A549 (cell line): ENCODE measurements around the gene RBM4B. TPM values are rescaled to one million over a fixed set of nuclear protein-coding genes. Genes with fewer than 3 reads are reported as not detected.

Source experiments
- ATAC-seq, 2 experiments: fragments of 200-7000 bp in 1 of 2; fragments of >200 bp in 1 of 2; cut with Nextera tagmentation in 1 of 2; cut with Tn5 transposase in 1 of 2; 3 replicates each; pipeline versions ENCODE4 v1.8.0 to v1.9.1; 2018 to 2020; ENCODE audit warnings: mild to moderate bottlenecking in 1 of 2, moderate library complexity in 1 of 2
- CTCF ChIA-PET: fragments of 300-600 bp; sonication (Branson Sonifier 250); formaldehyde crosslinking; extraction: SDS; loops from one replicate; lab custom pipeline; 2021; ENCODE audit warnings: antibody characterized with exemption, inconsistent platforms; lab: Yijun Ruan, JAX
- POLR2A ChIA-PET: fragments of 350-600 bp; formaldehyde crosslinking; extraction: SDS; loops from one replicate; lab custom pipeline; 2021; ENCODE audit warnings: antibody characterized with exemption, inconsistent platforms; lab: Yijun Ruan, JAX
- DNase-seq, 2 experiments: peaks; one replicate each; pipeline versions ENCODE4 v3.0.0 to v3.0.0-alpha.2; 2011 to 2016; ENCODE audit warnings: low read depth in 1 of 2, low spot score in 1 of 2
- FAIRE-seq: peaks from 2 replicates; lab custom pipeline; 2011; peaks lifted over from hg19 to GRCh38; lab: Jason Lieb, UNC
- H3K27ac ChIP-seq, 2 experiments: fragments of >200 bp; sonication (Bioruptor Twin); formaldehyde crosslinking; 3 replicates each; pipeline ENCODE4 v1.5.1; 2016 to 2017
- H3K4me1 ChIP-seq: fragments of >200 bp; sonication (Bioruptor Twin); formaldehyde crosslinking; 3 replicates; pipeline ENCODE4 v1.6.1; 2016
- H3K4me2 ChIP-seq: fragments of >200 bp; sonication (Bioruptor Twin); formaldehyde crosslinking; 3 replicates; pipeline ENCODE4 v1.6.1; 2016
- H3K4me3 ChIP-seq: fragments of >200 bp; sonication (Bioruptor Twin); formaldehyde crosslinking; 3 replicates; pipeline ENCODE4 v1.5.1; 2016
- H3K9me3 ChIP-seq: fragments of >200 bp; sonication (Bioruptor Twin); formaldehyde crosslinking; 3 replicates; pipeline ENCODE4 v1.6.1; 2016
- BHLHE40 ChIP-seq: IDR thresholded peaks from 2 replicates; pipeline ENCODE4 v1.6.1; 2012; ENCODE audit warnings: low read depth, low read length, inconsistent platforms
- CHD2 ChIP-seq: fragments of 150-350 bp; IDR thresholded peaks from 2 replicates; pipeline ENCODE4 v1.6.1; 2014; ENCODE audit warnings: low read length; ENCODE audit not compliant: partially characterized antibody
- EHMT2 ChIP-seq: fragments of 200-600 bp; sonication (generic); IDR thresholded peaks from 2 replicates; pipeline ENCODE4 v1.6.1; 2016; ENCODE audit warnings: antibody characterized with exemption, low read depth, mild to moderate bottlenecking, moderate library complexity
- EP300 ChIP-seq, 2 experiments: fragments of >200 bp; sonication (Bioruptor Twin); formaldehyde crosslinking; IDR thresholded peaks; 2 replicates in 1 of 2; 3 replicates in 1 of 2; pipeline ENCODE4 v1.6.1; 2016 to 2017
- ESRRA ChIP-seq: fragments of 150-350 bp; IDR thresholded peaks from 2 replicates; pipeline ENCODE4 v1.6.1; 2014; ENCODE audit warnings: mild to moderate bottlenecking, low read length, borderline replicate concordance
- FOSL2 ChIP-seq, 2 experiments: fragments of 450-650 bp in 1 of 2; fragments of >200 bp in 1 of 2; sonication (Bioruptor Twin) in 1 of 2; formaldehyde crosslinking; IDR thresholded peaks; 2 replicates each; pipeline versions ENCODE4 v1.5.0 to v1.6.1; 2016 to 2020; ENCODE audit warnings: mild to moderate bottlenecking in 1 of 2, moderate library complexity in 1 of 2
- FOXS1 ChIP-seq: fragments of 250-450 bp; sonication (Bioruptor Pico); IDR thresholded peaks from 2 replicates; pipeline ENCODE4 v1.5.0; 2020; ENCODE audit warnings: mild to moderate bottlenecking, moderate library complexity
- GATA3 ChIP-seq: IDR thresholded peaks from 2 replicates; pipeline ENCODE4 v1.6.1; 2012; ENCODE audit warnings: borderline replicate concordance
- HEYL ChIP-seq: fragments of 250-450 bp; sonication (Bioruptor Pico); IDR thresholded peaks from 2 replicates; pipeline ENCODE4 v1.8.0; 2021; ENCODE audit warnings: mild to moderate bottlenecking, moderate library complexity
- HOXB13 ChIP-seq: fragments of 250-450 bp; sonication (Bioruptor Pico); IDR thresholded peaks from 2 replicates; pipeline ENCODE4 v1.5.0; 2020; ENCODE audit warnings: low read depth, mild to moderate bottlenecking, moderate library complexity
- MAFK ChIP-seq: fragments of 450-650 bp; IDR thresholded peaks from 2 replicates; pipeline ENCODE4 v1.6.1; 2014; ENCODE audit not compliant: partially characterized antibody
- MYC ChIP-seq: IDR thresholded peaks from 2 replicates; pipeline ENCODE4 v1.6.1; 2012; ENCODE audit warnings: mild to moderate bottlenecking, inconsistent platforms, low read length, improper control_type of control experiment, borderline replicate concordance
- NPAS2 ChIP-seq: fragments of 250-450 bp; sonication (Bioruptor Pico); IDR thresholded peaks from 2 replicates; pipeline ENCODE4 v1.8.0; 2022; ENCODE audit warnings: mild to moderate bottlenecking, moderate library complexity, borderline replicate concordance
- PBX3 ChIP-seq: IDR thresholded peaks from 2 replicates; pipeline ENCODE4 v1.6.1; 2012
- POLR2AphosphoS2 ChIP-seq: conservative IDR thresholded peaks from 2 replicates; pipeline ENCODE4 v1.6.1; 2012; ENCODE audit warnings: low read length, improper control_type of control experiment, inconsistent platforms
- RAD21 ChIP-seq, 2 experiments: fragments of >200 bp in 1 of 2; sonication (Bioruptor Twin) in 1 of 2; formaldehyde crosslinking in 1 of 2; IDR thresholded peaks in 1 of 2; conservative IDR thresholded peaks in 1 of 2; 2 replicates in 1 of 2; 3 replicates in 1 of 2; pipeline ENCODE4 v1.6.1; 2012 to 2018; ENCODE audit warnings: inconsistent platforms in 1 of 2
- SREBF2 ChIP-seq: fragments of 450-650 bp; IDR thresholded peaks from 2 replicates; pipeline ENCODE4 v1.6.1; 2014; ENCODE audit warnings: mild to moderate bottlenecking, moderate library complexity
- TFCP2L1 ChIP-seq: fragments of 250-450 bp; sonication (Bioruptor Pico); IDR thresholded peaks from 2 replicates; pipeline ENCODE4 v1.5.0; 2021; ENCODE audit warnings: mild to moderate bottlenecking
- ZNF302 ChIP-seq: fragments of 250-450 bp; sonication (Bioruptor Pico); IDR thresholded peaks from 2 replicates; pipeline ENCODE4 v1.9.0; 2021; ENCODE audit warnings: inconsistent platforms, mild to moderate bottlenecking, moderate library complexity
- ZSCAN20 ChIP-seq: fragments of 250-450 bp; sonication (Bioruptor Pico); IDR thresholded peaks from 2 replicates; pipeline ENCODE4 v1.8.0; 2022; ENCODE audit warnings: mild to moderate bottlenecking, moderate library complexity
- WGBS: methylation state at CpG from one replicate; pipeline ENCODE4 v1.1.6; 2017; ENCODE audit errors: missing lambda C conversion rate; 5-methylcytosine and 5-hydroxymethylcytosine counted together
- polyA plus RNA-seq, 4 experiments: library from polyadenylated mRNA; depleted of rRNA in 3 of 4; stranded (reverse); fragments of >200 nt; fragmentation: RNase III in 1 of 4; extraction: RNeasy Plus Mini Kit Qiagen cat#74134 plus additional on column Dnase treatment in 1 of 4; gene quantifications; 2 replicates in 3 of 4; 3 replicates in 1 of 4; pipeline ENCODE4 v1.2.3, GENCODE V29; 2011 to 2017
- TF ChIP-seq, protein P1 (sequence below): fragments of >200 bp; sonication (Bioruptor Twin); formaldehyde crosslinking; IDR thresholded peaks from 2 replicates; pipeline ENCODE4 v1.6.1; 2016
- TF ChIP-seq, protein P2 (sequence below): fragments of 450-650 bp; IDR thresholded peaks from 2 replicates; pipeline ENCODE4 v1.6.1; 2014; ENCODE audit warnings: antibody characterized with exemption
- TF ChIP-seq, protein P3 (sequence below): fragments of 250-450 bp; sonication (Bioruptor Pico); IDR thresholded peaks from 2 replicates; pipeline ENCODE4 v1.5.0; 2020; ENCODE audit warnings: low read depth, mild to moderate bottlenecking, moderate library complexity
- TF ChIP-seq, protein P4 (sequence below): IDR thresholded peaks from 2 replicates; pipeline ENCODE4 v1.6.1; 2012

The RBM4B gene
- polyA plus RNA-seq, 2 of the 4 experiments (the other 2 are of a cell fraction): 28.0 to 32.7 TPM

DNA sequence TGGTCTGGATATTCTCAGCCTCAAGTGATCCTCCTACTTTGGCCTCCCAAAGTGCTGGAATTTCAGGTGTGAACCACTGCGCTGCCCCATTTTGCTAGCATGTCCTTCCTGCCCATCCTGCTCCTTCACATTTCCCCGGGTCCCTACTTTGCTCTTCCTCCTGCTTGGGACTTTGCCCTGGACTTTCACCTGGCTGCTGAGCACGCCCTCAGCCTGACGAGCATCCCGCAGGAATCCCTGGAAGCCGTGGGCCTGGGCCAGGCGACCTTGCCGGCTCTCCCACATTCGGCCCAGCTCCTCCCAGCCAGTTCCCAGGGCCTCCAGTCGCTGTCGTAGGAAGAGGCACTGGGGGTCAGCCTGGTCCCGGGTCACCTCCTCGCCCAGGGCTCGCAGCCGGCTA lies 22.6 kb upstream of the RBM4B start:
- DNase-seq: no peak
- WGBS: 95% methylated on average over 15 of the region's 15 CpGs
- no peaks in the 10 kb centered on the region for H3K4me1 ChIP-seq
- TF ChIP-seq FOXS1 (no peak), FOSL2 (IDR thresholded peaks at IDR 0.05) (no peak), FOSL2 (CRISPR knock-in tag; IDR thresholded peaks at IDR 0.05) (no peak), PBX3 (no peak), ZSCAN20 (CRISPR knock-in tag) (no peak)
- TF ChIP-seq, protein P1, sequence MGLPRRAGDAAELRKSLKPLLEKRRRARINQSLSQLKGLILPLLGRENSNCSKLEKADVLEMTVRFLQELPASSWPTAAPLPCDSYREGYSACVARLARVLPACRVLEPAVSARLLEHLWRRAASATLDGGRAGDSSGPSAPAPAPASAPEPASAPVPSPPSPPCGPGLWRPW: no peak
- TF ChIP-seq, all 56 proteins: peak for 0
- no peak overlapping the region for H3K27ac ChIP-seq
- FAIRE-seq (no peak), ATAC-seq (no peak)
- H3K4me2 ChIP-seq: no peak overlapping the region
- ChIA-PET POLR2A (no interaction called here), CTCF (interaction anchor here (1.0 to 14.2 kb wide), 5 partner anchors 22 to 275 kb away, joined by 3 to 194 read pairs (median 4); partner anchors contain the start of genes C11orf86, MRPL11 and RBM4B)
- no peak overlapping the region for H3K4me3 ChIP-seq
- H3K9me3 ChIP-seq: peaks cover 5% of the 10 kb centered on the region; the same call in 1 of the 3 replicates

DNA sequence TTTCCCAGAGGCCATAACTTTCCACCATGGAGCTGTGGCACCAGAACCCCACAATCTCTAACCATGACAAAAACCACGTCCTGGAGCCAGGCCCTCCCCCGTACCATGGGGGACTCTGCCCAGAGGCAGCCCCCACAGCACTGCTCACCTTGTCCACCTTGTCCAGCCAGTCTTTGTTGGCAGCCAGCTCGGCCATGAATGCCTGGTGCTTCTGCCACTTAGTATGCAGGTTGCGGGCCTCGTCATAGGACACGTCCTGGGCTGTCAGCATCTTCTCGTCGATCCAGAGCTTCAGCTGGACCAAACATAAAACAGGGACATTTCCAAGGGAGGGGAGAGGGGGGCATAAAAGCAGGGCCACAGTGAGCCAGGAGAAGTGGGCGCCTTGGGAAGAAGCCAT lies 20.8 kb upstream of the RBM4B start:
- ChIA-PET POLR2A (no interaction called here), CTCF (interaction anchor here (0.6 to 14.2 kb wide), 4 partner anchors 25 to 355 kb away, joined by 3 to 194 read pairs (median 3); no protein-coding TSS in a partner anchor)
- H3K27ac ChIP-seq: no peak overlapping the region
- no peak overlapping the region for H3K4me3 ChIP-seq
- ATAC-seq (no peak), DNase-seq (no peak), FAIRE-seq (no peak)
- peaks cover 5% of the 10 kb centered on the region; the same call in 1 of the 3 replicates for H3K4me1 ChIP-seq
- 96% methylated on average over 8 of the region's 9 CpGs for WGBS
- H3K4me2 ChIP-seq: no peak overlapping the region
- H3K9me3 ChIP-seq: peaks cover 5% of the 10 kb centered on the region; the same call in 1 of the 3 replicates
- TF ChIP-seq ZSCAN20 (CRISPR knock-in tag): no peak
- no peak for TF ChIP-seq SREBF2

- no peak for DNase-seq
- no peak for TF ChIP-seq GATA3
- TF ChIP-seq SREBF2: no peak
- TF ChIP-seq FOXS1: no peak
- TF ChIP-seq NPAS2 (CRISPR knock-in tag): no peak
- TF ChIP-seq, protein P2, sequence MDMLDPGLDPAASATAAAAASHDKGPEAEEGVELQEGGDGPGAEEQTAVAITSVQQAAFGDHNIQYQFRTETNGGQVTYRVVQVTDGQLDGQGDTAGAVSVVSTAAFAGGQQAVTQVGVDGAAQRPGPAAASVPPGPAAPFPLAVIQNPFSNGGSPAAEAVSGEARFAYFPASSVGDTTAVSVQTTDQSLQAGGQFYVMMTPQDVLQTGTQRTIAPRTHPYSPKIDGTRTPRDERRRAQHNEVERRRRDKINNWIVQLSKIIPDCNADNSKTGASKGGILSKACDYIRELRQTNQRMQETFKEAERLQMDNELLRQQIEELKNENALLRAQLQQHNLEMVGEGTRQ: no peak
- TF ChIP-seq HOXB13: no peak
- no peak for TF ChIP-seq EP300 (IDR thresholded peaks at IDR 0.05)
- TF ChIP-seq TFCP2L1 (CRISPR knock-in tag): no peak
- no peak for TF ChIP-seq CHD2
- no peak for TF ChIP-seq ZNF302
- no peak for TF ChIP-seq MAFK
- TF ChIP-seq, all 56 proteins: peak for 0
- FAIRE-seq (no peak), ATAC-seq (no peak)
- H3K4me3 ChIP-seq: no peak overlapping the region
- no peak overlapping the region for H3K4me2 ChIP-seq
- CTCF ChIA-PET: interaction anchor here (0.6 to 14.2 kb wide), 5 partner anchors 26 to 355 kb away, joined by 3 to 194 read pairs (median 3); no protein-coding TSS in a partner anchor
- POLR2A ChIA-PET: no interaction called here
- H3K4me1 ChIP-seq: peaks cover 5% of the 10 kb centered on the region; the same call in 1 of the 3 replicates
- no peak overlapping the region for H3K27ac ChIP-seq
- peaks cover 5% of the 10 kb centered on the region; the same call in 1 of the 3 replicates for H3K9me3 ChIP-seq
- WGBS: 81% methylated on average over 6 of the region's 6 CpGs
Measured at GRCh38 chr11:66697988-66698387, 20.3 kb upstream of the RBM4B start.

- TF ChIP-seq, protein P3, sequence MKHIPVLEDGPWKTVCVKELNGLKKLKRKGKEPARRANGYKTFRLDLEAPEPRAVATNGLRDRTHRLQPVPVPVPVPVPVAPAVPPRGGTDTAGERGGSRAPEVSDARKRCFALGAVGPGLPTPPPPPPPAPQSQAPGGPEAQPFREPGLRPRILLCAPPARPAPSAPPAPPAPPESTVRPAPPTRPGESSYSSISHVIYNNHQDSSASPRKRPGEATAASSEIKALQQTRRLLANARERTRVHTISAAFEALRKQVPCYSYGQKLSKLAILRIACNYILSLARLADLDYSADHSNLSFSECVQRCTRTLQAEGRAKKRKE (CRISPR knock-in tag): no peak
- TF ChIP-seq BHLHE40 (no peak), RAD21 (conservative IDR thresholded peaks at IDR 0.05 in 1 of 2, IDR thresholded peaks at IDR 0.05 in 1 of 2) (no peak), POLR2AphosphoS2 (no peak), MAFK (no peak), HEYL (CRISPR knock-in tag) (no peak), EHMT2 (no peak), ESRRA (no peak), MYC (no peak)
- TF ChIP-seq, protein P4, sequence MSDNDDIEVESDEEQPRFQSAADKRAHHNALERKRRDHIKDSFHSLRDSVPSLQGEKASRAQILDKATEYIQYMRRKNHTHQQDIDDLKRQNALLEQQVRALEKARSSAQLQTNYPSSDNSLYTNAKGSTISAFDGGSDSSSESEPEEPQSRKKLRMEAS: no peak
- H3K4me1 ChIP-seq: peaks cover 5% of the 10 kb centered on the region; the same call in 1 of the 3 replicates
- FAIRE-seq: no peak
- no peak overlapping the region for H3K4me2 ChIP-seq
- H3K9me3 ChIP-seq: peaks cover 5% of the 10 kb centered on the region; the same call in 1 of the 3 replicates
- ATAC-seq: no peak
- CTCF ChIA-PET: interaction anchor here (0.7 to 14.2 kb wide), 15 partner anchors 12 to 310 kb away, joined by 3 to 194 read pairs (median 4); partner anchors contain the start of gene MRPL11
- DNase-seq: no peak
- WGBS: 87% methylated on average over 3 of the region's 9 CpGs
- no peak overlapping the region for H3K4me3 ChIP-seq
- POLR2A ChIA-PET: no interaction called here
- no peak overlapping the region for H3K27ac ChIP-seq
Measured at GRCh38 chr11:66696146-66696545, 18.5 kb upstream of the RBM4B start.
